GM12875 (cell line): ENCODE results near the gene GTF3C4.

Experiments
- H3K4me3 ChIP-seq: one replicate; pipeline ENCODE4 v1.5.1; 2011; ENCODE audit warnings: low read depth, low read length, control low read depth
- CTCF ChIP-seq: IDR thresholded peaks from 2 replicates; pipeline ENCODE4 v1.5.1; 2011; ENCODE audit warnings: low read depth, mild to moderate bottlenecking, control low read depth, inconsistent platforms, low read length, moderate library complexity, borderline replicate concordance; ENCODE audit not compliant: insufficient read depth

The GTF3C4 gene

GRCh38 chr9:132730054-132731033 lies 60.1 kb downstream of the GTF3C4 start:
- no peak for TF ChIP-seq CTCF
- H3K4me3 ChIP-seq: no peak overlapping the region

GRCh38 chr9:132731230-132731629 lies 61.0 kb downstream of the GTF3C4 start:
- H3K4me3 ChIP-seq: no peak overlapping the region
- no peak for TF ChIP-seq CTCF

- no peak overlapping the region for H3K4me3 ChIP-seq
- TF ChIP-seq CTCF: no peak
These were observed 62.3 kb downstream of the GTF3C4 start for GRCh38 chr9:132732326-132733259.

- no peak for TF ChIP-seq CTCF
- no peak overlapping the region for H3K4me3 ChIP-seq
These were observed 63.1 kb downstream of the GTF3C4 start for GRCh38 chr9:132733260-132733815.

GRCh38 chr9:132739710-132740310 lies 69.5 kb downstream of the GTF3C4 start:
- no peak overlapping the region for H3K4me3 ChIP-seq
- TF ChIP-seq CTCF: no peak

- TF ChIP-seq CTCF: no peak
- no peak overlapping the region for H3K4me3 ChIP-seq
These were observed 70.5 kb downstream of the GTF3C4 start for GRCh38 chr9:132740526-132741309.
